Breast epithelium (tissue), 3 donors: Measurements from ENCODE around the gene HMCN2.

Experiments
- CTCF ChIP-seq, 3 donors: fragments of 450-650 bp; IDR thresholded peaks; one replicate each; pipeline ENCODE4 v1.5.1; 2016 to 2017; ENCODE audit warnings: antibody characterized with exemption in 3 of 3, mild to moderate bottlenecking in 3 of 3, moderate library complexity in 3 of 3
- POLR2A ChIP-seq: fragments of 450-650 bp; IDR thresholded peaks from one replicate; pipeline ENCODE4 v1.6.1; 2016; ENCODE audit warnings: antibody characterized with exemption, mild to moderate bottlenecking, moderate library complexity
- POLR2AphosphoS5 ChIP-seq, 3 donors: sonication (generic); formaldehyde crosslinking; IDR thresholded peaks; one replicate each; pipeline ENCODE4 v1.6.1; 2017; ENCODE audit warnings: antibody characterized with exemption in 3 of 3

GRCh38 chr9:130453487-130453886, 187.9 kb downstream of the HMCN2 start:
- TF ChIP-seq CTCF (IDR thresholded peaks at IDR 0.05) (no peak), POLR2AphosphoS5 (IDR thresholded peaks at IDR 0.05) (no peak), POLR2A (no peak)
